HFFc6 (cell line): ENCODE data around the gene NADK. TPM values are rescaled to one million over a fixed set of nuclear protein-coding genes. Genes with fewer than 3 reads are reported as not detected.
"Not testable (repeated sequence)": the region's sequence is repeated elsewhere in the genome, so short reads cannot be mapped to it uniquely, and the experiment has no call there.

Experiments used
- DNase-seq: peaks from one replicate; pipeline ENCODE4 v3.0.0-alpha.2; 2018
- H3K27ac Mint-ChIP-seq: 2 replicates; pipeline ENCODE4 v1.8.0; 2020; ENCODE audit warnings: mild to moderate bottlenecking, mixed read lengths
- H3K27me3 Mint-ChIP-seq: 2 replicates; pipeline ENCODE4 v1.8.0; 2021; ENCODE audit warnings: mild to moderate bottlenecking, moderate library complexity, mixed read lengths; ENCODE audit not compliant: insufficient read depth
- H3K36me3 Mint-ChIP-seq: 2 replicates; pipeline ENCODE4 v1.8.0; 2021; ENCODE audit warnings: low read depth, mixed read lengths
- H3K4me1 Mint-ChIP-seq: 2 replicates; pipeline ENCODE4 v1.8.0; 2020; ENCODE audit warnings: low read depth, mixed read lengths
- H3K4me3 Mint-ChIP-seq: 2 replicates; pipeline ENCODE4 v1.8.0; 2020; ENCODE audit warnings: mild to moderate bottlenecking, moderate library complexity, mixed read lengths
- H3K9me3 Mint-ChIP-seq: 2 replicates; pipeline ENCODE4 v1.8.0; 2020; ENCODE audit warnings: mild to moderate bottlenecking, mixed read lengths
- total RNA-seq, 6 experiments: library from RNA; stranded (reverse); fragmentation: NEBNext Ultra II Directional; extraction: Animal tissue kit (Norgen Biotek cat#: 25700); gene quantifications; 2 replicates in 1 of 6; 3 replicates in 5 of 6; pipeline ENCODE4 v1.2.3, GENCODE V29; 2021
- TF ChIP-seq, protein P1 (sequence below): fragments of 200-600 bp; sonication (generic); IDR thresholded peaks from 2 replicates; pipeline ENCODE4 v1.5.0; 2021; ENCODE audit warnings: antibody characterized with exemption, mild to moderate bottlenecking

The NADK gene
- total RNA-seq, 6 experiments from 2014 or later, result 50.3 to 68.8 (median 54.8) TPM

DNA sequence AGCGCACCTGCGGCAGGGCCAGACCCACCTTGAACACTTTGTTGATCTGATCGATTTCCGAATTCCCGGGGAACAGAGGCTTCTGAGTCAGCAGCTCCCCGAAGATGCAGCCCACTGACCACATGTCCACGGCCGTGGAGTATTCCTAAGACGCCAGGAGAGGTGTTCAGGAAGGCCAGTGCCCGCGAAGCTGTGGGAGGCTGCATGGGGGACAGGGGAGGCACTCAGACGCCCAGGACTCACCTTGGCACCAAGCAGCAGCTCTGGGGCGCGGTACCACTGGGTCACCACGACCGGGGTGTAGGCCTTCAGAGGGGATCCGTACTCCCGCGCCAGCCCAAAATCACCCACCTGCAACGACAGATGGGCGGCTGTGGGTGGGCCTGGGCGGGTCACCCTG lies 74.5 kb downstream of the NADK start:
- Mint-ChIP-seq H3K27ac (no peak overlapping the region), H3K4me3 (no peak overlapping the region), H3K4me1 (no peaks in the 10 kb centered on the region), H3K27me3 (no peaks in the 10 kb centered on the region), H3K9me3 (no peaks in the 10 kb centered on the region), H3K36me3 (no peaks in the 10 kb centered on the region)
- TF ChIP-seq, protein P1, sequence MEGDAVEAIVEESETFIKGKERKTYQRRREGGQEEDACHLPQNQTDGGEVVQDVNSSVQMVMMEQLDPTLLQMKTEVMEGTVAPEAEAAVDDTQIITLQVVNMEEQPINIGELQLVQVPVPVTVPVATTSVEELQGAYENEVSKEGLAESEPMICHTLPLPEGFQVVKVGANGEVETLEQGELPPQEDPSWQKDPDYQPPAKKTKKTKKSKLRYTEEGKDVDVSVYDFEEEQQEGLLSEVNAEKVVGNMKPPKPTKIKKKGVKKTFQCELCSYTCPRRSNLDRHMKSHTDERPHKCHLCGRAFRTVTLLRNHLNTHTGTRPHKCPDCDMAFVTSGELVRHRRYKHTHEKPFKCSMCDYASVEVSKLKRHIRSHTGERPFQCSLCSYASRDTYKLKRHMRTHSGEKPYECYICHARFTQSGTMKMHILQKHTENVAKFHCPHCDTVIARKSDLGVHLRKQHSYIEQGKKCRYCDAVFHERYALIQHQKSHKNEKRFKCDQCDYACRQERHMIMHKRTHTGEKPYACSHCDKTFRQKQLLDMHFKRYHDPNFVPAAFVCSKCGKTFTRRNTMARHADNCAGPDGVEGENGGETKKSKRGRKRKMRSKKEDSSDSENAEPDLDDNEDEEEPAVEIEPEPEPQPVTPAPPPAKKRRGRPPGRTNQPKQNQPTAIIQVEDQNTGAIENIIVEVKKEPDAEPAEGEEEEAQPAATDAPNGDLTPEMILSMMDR, result no peak
- DNase-seq, result no peak

DNA sequence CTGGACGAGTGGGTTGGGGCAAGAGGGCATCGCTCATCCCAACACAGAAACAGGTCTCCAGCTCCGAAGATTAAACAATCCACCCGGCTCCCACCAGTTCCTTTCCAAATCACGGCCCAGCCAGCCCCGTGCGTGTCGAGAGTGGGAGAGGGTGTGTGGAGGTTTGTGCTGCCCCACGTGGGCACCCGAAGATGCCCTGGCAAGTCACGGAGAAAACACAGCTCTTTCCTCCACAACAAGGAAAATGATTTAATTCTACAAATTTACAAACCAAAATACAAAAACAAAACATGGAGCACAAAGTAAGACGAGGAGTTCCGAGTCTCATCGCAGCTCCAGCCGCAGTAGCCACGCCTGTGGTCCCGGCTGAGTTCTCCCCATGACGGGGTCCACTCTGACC lies 75.8 kb downstream of the NADK start:
- H3K9me3 Mint-ChIP-seq, H3K4me3 Mint-ChIP-seq, H3K36me3 Mint-ChIP-seq, H3K4me1 Mint-ChIP-seq, H3K27me3 Mint-ChIP-seq, DNase-seq, H3K27ac Mint-ChIP-seq: not testable (repeated sequence)

Other genes starting within 250 kb of the NADK start
- 1 to 10 TPM; 2.8 to 5.1 (median 4.1) TPM for gene TMEM240, start 237.8 kb downstream of the NADK start, total RNA-seq
- 100 to 1,000 TPM; 132 to 156 (median 137) TPM for gene SSU72, start 203.6 kb downstream of the NADK start, total RNA-seq
- gene FNDC10, start 178.3 kb downstream of the NADK start, total RNA-seq, result 1 to 10 TPM; 1.6 to 4.0 (median 2.0) TPM
- 10 to 100 TPM; 41.9 to 62.8 (median 44.0) TPM for gene MIB2, start 163.0 kb downstream of the NADK start, total RNA-seq
- 1 to 10 TPM; 2.8 to 7.1 (median 5.1) TPM for gene MMP23B, start 146.3 kb downstream of the NADK start, total RNA-seq
- gene CDK11B, start 119.5 kb downstream of the NADK start, total RNA-seq, result 10 to 100 TPM; 21.6 to 27.5 (median 24.8) TPM
- 10 to 100 TPM; 30.1 to 40.9 (median 33.4) TPM for gene SLC35E2B, start 85.7 kb downstream of the NADK start, total RNA-seq
- 10 to 100 TPM; 23.1 to 27.2 (median 25.0) TPM for gene CDK11A, start 54.1 kb downstream of the NADK start, total RNA-seq
- 100 to 1,000 TPM; 502 to 618 (median 574) TPM for gene GNB1, start 112.6 kb upstream of the NADK start, total RNA-seq
- under 1 TPM in 5 of 6 experiments, not detected in 1; 0.11 to 0.95 (median 0.48) TPM for gene CALML6, start 136.8 kb upstream of the NADK start, total RNA-seq
- gene TMEM52, start 140.8 kb upstream of the NADK start, total RNA-seq, result under 1 TPM in 3 of 6 experiments, not detected in 3; 0.21 to 0.38 (median 0.25) TPM
- not detected for gene CFAP74, start 225.3 kb upstream of the NADK start, total RNA-seq
- gene GABRD, start 240.9 kb upstream of the NADK start, total RNA-seq, result not detected